Activated CD8-positive, alpha-beta T cell treated with anti-CD3 and anti-CD28 coated beads for 36 hours (primary cell): ENCODE results near the gene SKIC8. TPM values are rescaled to one million over a fixed set of nuclear protein-coding genes. Genes with fewer than 3 reads are reported as not detected.

Experiments
- ATAC-seq: fragments of 200-7000 bp; cut with Tn5 transposase; one replicate; pipeline ENCODE4 v1.10.0; 2021; ENCODE audit warnings: mild to moderate bottlenecking, moderate library complexity
- CTCF ChIA-PET: fragments of 350-600 bp; sonication (Branson Sonifier 250); formaldehyde crosslinking; loops from one replicate; lab custom pipeline; 2021; ENCODE audit warnings: antibody characterized with exemption; lab: Charles Lee
- POLR2A ChIA-PET: fragments of 350-600 bp; sonication (Branson Sonifier 250); formaldehyde crosslinking; loops from one replicate; lab custom pipeline; 2021; ENCODE audit warnings: antibody characterized with exemption; lab: Charles Lee
- DNase-seq: peaks from one replicate; pipeline ENCODE4 v3.0.0-alpha.2; 2020
- H3K27ac Mint-ChIP-seq: one replicate; pipeline ENCODE4 v1.8.0; 2021; ENCODE audit warnings: mild to moderate bottlenecking, mixed read lengths
- H3K27me3 Mint-ChIP-seq: one replicate; pipeline ENCODE4 v1.8.0; 2021; ENCODE audit warnings: mixed read lengths
- H3K36me3 Mint-ChIP-seq: one replicate; pipeline ENCODE4 v1.8.0; 2021; ENCODE audit warnings: low read depth, mixed read lengths
- H3K4me1 Mint-ChIP-seq: one replicate; pipeline ENCODE4 v1.8.0; 2021; ENCODE audit warnings: low read depth, mixed read lengths
- H3K4me3 Mint-ChIP-seq: one replicate; pipeline ENCODE4 v1.8.0; 2021; ENCODE audit warnings: mild to moderate bottlenecking, moderate library complexity, mixed read lengths
- H3K9me3 Mint-ChIP-seq: one replicate; pipeline ENCODE4 v1.8.0; 2021; ENCODE audit warnings: mixed read lengths
- CTCF ChIP-seq: fragments of 200-600 bp; IDR thresholded peaks from one replicate; pipeline ENCODE4 v1.8.0; 2022; ENCODE audit warnings: antibody characterized with exemption, mild to moderate bottlenecking
- intact Hi-C: fragments of 100-400 bp; cut with micrococcal nuclease; formaldehyde crosslinking; loops from one replicate; pipeline ENCODE4 v1.10.0; 2022
- total RNA-seq, 2 experiments: library from RNA; stranded (reverse); gene quantifications; one replicate each; pipeline ENCODE4 v1.2.3, GENCODE V29; 2021

SKIC8 gene
- total RNA-seq, 2 experiments from 2014 or later = 63.0 to 64.5 TPM

- no peaks in the 10 kb centered on the region for H3K9me3 Mint-ChIP-seq
- TF ChIP-seq CTCF = no peak
- H3K27me3 Mint-ChIP-seq = no peaks in the 10 kb centered on the region
- H3K4me1 Mint-ChIP-seq = no peaks in the 10 kb centered on the region
- ChIA-PET POLR2A (interaction anchor here (0.9 kb wide), 1 partner anchor 437 kb away, joined by 3 read pairs; no protein-coding TSS in a partner anchor), CTCF (interaction anchor here (1.0 kb wide), 1 partner anchor 15 kb away, joined by 3 read pairs; no protein-coding TSS in a partner anchor)
- intact Hi-C loops = loop anchor here (10.0 kb wide), 1 partner anchor 381 kb away; no protein-coding TSS in a partner anchor
- H3K4me3 Mint-ChIP-seq = no peak overlapping the region
- no peak overlapping the region for H3K27ac Mint-ChIP-seq
- no peaks in the 10 kb centered on the region for H3K36me3 Mint-ChIP-seq
- ATAC-seq = no peak
- DNase-seq = no peak
Measured at GRCh38 chr15:78324144-78324543, 24.7 kb upstream of the SKIC8 start.

- Mint-ChIP-seq H3K4me3 (no peak overlapping the region), H3K4me1 (no peaks in the 10 kb centered on the region), H3K27me3 (no peaks in the 10 kb centered on the region), H3K36me3 (no peaks in the 10 kb centered on the region), H3K27ac (no peak overlapping the region), H3K9me3 (no peaks in the 10 kb centered on the region)
- intact Hi-C loops = loop anchor here (10.0 kb wide), 1 partner anchor 381 kb away; no protein-coding TSS in a partner anchor
- ChIA-PET POLR2A (interaction anchor here (0.9 kb wide), 1 partner anchor 437 kb away, joined by 3 read pairs; no protein-coding TSS in a partner anchor), CTCF (interaction anchor here (1.0 kb wide), 1 partner anchor 15 kb away, joined by 3 read pairs; no protein-coding TSS in a partner anchor)
- TF ChIP-seq CTCF = no peak
- ATAC-seq = no peak
- no peak for DNase-seq
Measured at GRCh38 chr15:78323693-78324092, 24.3 kb upstream of the SKIC8 start.

DNA sequence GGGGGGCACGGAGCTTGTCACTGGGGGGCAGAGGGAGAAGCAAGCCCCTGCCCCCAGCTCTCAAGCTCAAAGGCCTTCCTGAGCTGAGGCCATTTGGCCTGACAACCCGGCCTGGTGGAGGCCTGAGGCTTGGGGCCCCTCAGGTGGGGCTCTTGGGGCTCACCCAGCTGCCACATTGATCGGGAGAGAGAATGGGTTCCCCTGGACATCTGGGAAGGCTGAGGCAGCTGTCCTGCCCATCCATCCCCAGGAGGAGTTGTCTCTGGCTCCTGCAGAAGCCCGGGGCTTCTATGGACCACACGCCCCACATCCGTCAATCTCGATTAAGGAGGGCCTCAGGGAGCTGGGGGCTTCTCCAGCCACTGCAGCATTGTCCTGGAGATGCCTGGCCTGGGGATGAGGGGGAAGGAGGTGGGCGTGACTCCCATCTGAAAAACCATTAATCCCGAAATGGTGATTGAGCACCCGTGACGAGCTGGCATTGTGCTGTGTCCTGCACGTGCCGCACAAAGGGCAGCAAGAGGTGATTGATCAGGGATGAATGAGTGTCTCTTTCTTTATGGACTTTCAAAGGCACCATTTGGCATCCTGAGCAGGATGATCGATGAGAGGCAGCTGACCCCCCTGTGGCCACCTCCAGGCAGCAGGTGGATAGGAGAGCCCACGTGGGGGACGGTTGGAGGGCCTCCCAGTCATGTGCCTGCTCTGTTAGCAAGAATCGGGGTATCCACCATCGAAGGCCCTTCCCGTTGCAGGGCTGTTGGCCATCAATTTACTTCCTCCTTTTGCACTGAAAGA lies 23.5 kb upstream of the SKIC8 start:
- no peaks in the 10 kb centered on the region for H3K4me1 Mint-ChIP-seq
- TF ChIP-seq CTCF = no peak
- intact Hi-C loops = loop anchor here (10.0 kb wide), 1 partner anchor 382 kb away; no protein-coding TSS in a partner anchor
- ATAC-seq = no peak
- ChIA-PET POLR2A (interaction anchor here (0.7 kb wide), 1 partner anchor 21 kb away, joined by 3 read pairs; no protein-coding TSS in a partner anchor), CTCF (interaction anchor here (1.0 kb wide), 2 partner anchors 14 to 74 kb away, joined by 3 read pairs; no protein-coding TSS in a partner anchor)
- H3K27me3 Mint-ChIP-seq = no peaks in the 10 kb centered on the region
- H3K9me3 Mint-ChIP-seq = no peaks in the 10 kb centered on the region
- no peak for DNase-seq
- no peak overlapping the region for H3K27ac Mint-ChIP-seq
- no peaks in the 10 kb centered on the region for H3K36me3 Mint-ChIP-seq
- H3K4me3 Mint-ChIP-seq = no peak overlapping the region

GRCh38 chr15:78322243-78322642 lies 22.8 kb upstream of the SKIC8 start:
- intact Hi-C loops = loop anchor here (10.0 kb wide), 1 partner anchor 383 kb away; no protein-coding TSS in a partner anchor
- CTCF ChIA-PET = interaction anchor here (1.0 kb wide), 1 partner anchor 75 kb away, joined by 3 read pairs; no protein-coding TSS in a partner anchor
- DNase-seq (no peak), ATAC-seq (no peak)
- H3K27me3 Mint-ChIP-seq = no peaks in the 10 kb centered on the region
- no peak overlapping the region for H3K4me3 Mint-ChIP-seq
- no peak overlapping the region for H3K27ac Mint-ChIP-seq
- no peaks in the 10 kb centered on the region for H3K36me3 Mint-ChIP-seq
- POLR2A ChIA-PET = no interaction called here
- H3K4me1 Mint-ChIP-seq = no peaks in the 10 kb centered on the region
- no peak for TF ChIP-seq CTCF
- no peaks in the 10 kb centered on the region for H3K9me3 Mint-ChIP-seq
